ENCODE measurements around the gene EPHA1. TPM values are rescaled to one million over a fixed set of nuclear protein-coding genes. Genes with fewer than 3 reads are reported as not detected.

The EPHA1 gene
- total RNA-seq, 4 donors from 2014 or later: 0.17 to 0.23 TPM; not detected in 2

GRCh38 chr7:143379611-143380259 is 28.9 kb downstream of the EPHA1 start:
- no peak for TF ChIP-seq POLR2AphosphoS5 (IDR thresholded peaks at IDR 0.05)
- TF ChIP-seq, protein P1, sequence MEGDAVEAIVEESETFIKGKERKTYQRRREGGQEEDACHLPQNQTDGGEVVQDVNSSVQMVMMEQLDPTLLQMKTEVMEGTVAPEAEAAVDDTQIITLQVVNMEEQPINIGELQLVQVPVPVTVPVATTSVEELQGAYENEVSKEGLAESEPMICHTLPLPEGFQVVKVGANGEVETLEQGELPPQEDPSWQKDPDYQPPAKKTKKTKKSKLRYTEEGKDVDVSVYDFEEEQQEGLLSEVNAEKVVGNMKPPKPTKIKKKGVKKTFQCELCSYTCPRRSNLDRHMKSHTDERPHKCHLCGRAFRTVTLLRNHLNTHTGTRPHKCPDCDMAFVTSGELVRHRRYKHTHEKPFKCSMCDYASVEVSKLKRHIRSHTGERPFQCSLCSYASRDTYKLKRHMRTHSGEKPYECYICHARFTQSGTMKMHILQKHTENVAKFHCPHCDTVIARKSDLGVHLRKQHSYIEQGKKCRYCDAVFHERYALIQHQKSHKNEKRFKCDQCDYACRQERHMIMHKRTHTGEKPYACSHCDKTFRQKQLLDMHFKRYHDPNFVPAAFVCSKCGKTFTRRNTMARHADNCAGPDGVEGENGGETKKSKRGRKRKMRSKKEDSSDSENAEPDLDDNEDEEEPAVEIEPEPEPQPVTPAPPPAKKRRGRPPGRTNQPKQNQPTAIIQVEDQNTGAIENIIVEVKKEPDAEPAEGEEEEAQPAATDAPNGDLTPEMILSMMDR (IDR thresholded peaks at IDR 0.05): no peak
- TF ChIP-seq EP300 (IDR thresholded peaks at IDR 0.05): no peak
- TF ChIP-seq POLR2A (IDR thresholded peaks at IDR 0.05; ENCODE audit: low read depth): no peak
- peaks cover 0 to 24% (median 10%) of the 10 kb centered on the region in 4 donors for H3K36me3 ChIP-seq
- intact Hi-C loops (cut with DNase I): loop anchor here (1.0 kb wide), 1 partner anchor 37 kb away; no protein-coding TSS in a partner anchor
- H3K27ac ChIP-seq (replicated peaks in 1 of 4): peak overlapping the region; percentile 100
- peak overlapping the region; percentile 74 to 99 (median 98) for H3K4me3 ChIP-seq
- no peaks in the 10 kb centered on the region for H3K27me3 ChIP-seq
- DNase-seq (ENCODE audit: extremely low spot score): no peak
- WGBS: 15% methylated on average over 15 of the region's 15 CpGs
- no peaks in the 10 kb centered on the region for H3K9me3 ChIP-seq
- H3K4me1 ChIP-seq: peaks cover 36 to 61% (median 53%) of the 10 kb centered on the region in 4 donors

GRCh38 chr7:143376396-143376795 is 32.3 kb downstream of the EPHA1 start:
- 77% methylated on average over 5 of the region's 5 CpGs for WGBS
- H3K4me1 ChIP-seq: peaks cover 11 to 32% (median 27%) of the 10 kb centered on the region in 4 donors
- H3K27ac ChIP-seq (replicated peaks in 1 of 4): no peak overlapping the region
- no peak for DNase-seq (ENCODE audit: extremely low spot score)
- TF ChIP-seq, protein P1 (IDR thresholded peaks at IDR 0.05): no peak
- TF ChIP-seq EP300 (IDR thresholded peaks at IDR 0.05): no peak
- no peak for TF ChIP-seq POLR2A (IDR thresholded peaks at IDR 0.05; ENCODE audit: low read depth)
- no peak for TF ChIP-seq POLR2AphosphoS5 (IDR thresholded peaks at IDR 0.05)
- no peak overlapping the region for H3K4me3 ChIP-seq
- H3K27me3 ChIP-seq: no peaks in the 10 kb centered on the region
- no peaks in the 10 kb centered on the region for H3K36me3 ChIP-seq
- no peaks in the 10 kb centered on the region for H3K9me3 ChIP-seq
- intact Hi-C loops (cut with DNase I): no loop called here

DNA sequence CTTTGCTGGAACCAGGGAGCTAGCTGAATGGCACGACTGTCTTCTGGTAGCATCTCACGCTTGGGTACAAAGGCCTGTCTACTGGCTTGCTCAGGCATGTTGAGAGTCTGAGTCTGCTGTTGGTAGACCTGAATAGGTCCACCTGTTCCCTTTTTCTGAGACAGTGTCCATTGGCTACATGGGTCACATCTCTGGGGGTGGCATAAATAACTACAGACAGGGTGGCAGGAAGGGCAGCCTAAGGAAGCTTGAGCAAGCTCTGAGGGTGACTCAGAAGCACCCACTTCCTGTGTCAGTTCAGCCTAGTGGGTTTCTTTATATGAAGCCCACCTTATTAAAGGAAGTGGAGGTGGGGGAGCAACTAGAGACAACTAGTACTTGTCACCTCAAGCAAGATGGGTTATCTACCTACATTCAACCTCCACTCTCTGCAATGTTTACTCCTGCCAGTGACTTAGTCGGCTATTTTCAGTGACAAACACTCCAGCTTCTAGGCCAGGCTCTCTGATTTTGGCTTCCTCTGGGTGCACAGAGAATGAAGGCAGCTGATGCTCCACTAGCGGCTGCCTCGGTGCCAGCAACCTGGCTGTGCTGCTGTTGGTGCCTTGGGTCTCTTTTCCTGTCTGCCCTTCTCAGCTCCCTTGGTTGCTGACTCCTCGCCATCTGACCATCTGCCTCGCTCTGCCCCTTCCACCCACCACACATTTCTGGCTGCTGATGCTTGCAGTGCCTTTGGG is 33.2 kb downstream of the EPHA1 start:
- TF ChIP-seq EP300 (IDR thresholded peaks at IDR 0.05) (no peak), POLR2A (IDR thresholded peaks at IDR 0.05; ENCODE audit: low read depth) (no peak), POLR2AphosphoS5 (IDR thresholded peaks at IDR 0.05) (no peak)
- TF ChIP-seq, protein P1 (IDR thresholded peaks at IDR 0.05): no peak
- WGBS: 81% methylated on average over 4 of the region's 7 CpGs
- H3K27ac ChIP-seq (replicated peaks in 1 of 4): peak overlapping the region in 1 of 4 donors; percentile 3
- no peaks in the 10 kb centered on the region for H3K36me3 ChIP-seq
- no peaks in the 10 kb centered on the region for H3K27me3 ChIP-seq
- H3K9me3 ChIP-seq: no peaks in the 10 kb centered on the region
- intact Hi-C loops (cut with DNase I): no loop called here
- no peak for DNase-seq (ENCODE audit: extremely low spot score)
- peaks cover 11 to 32% (median 27%) of the 10 kb centered on the region in 4 donors for H3K4me1 ChIP-seq
- no peak overlapping the region for H3K4me3 ChIP-seq

DNA sequence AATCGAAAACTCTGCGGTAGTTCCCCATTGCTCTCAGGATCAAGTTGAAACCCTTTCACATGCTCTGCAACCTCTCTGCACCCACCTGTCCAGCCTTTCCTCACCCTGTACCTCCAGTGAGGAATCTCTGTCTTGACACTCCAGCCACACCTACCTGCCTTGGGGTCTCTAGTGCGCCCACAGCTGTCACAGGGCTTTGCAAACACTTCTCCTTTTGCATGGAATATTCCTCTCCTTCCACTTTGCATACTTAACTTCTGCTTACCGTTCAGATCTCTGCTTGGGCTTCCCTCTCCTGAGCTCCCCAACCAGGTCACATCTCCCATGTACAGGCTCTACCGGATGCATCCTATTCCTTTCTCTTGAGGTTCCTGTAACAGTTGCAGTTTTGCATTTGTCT is 34.1 kb downstream of the EPHA1 start:
- Histone ChIP-seq H3K36me3 (no peaks in the 10 kb centered on the region), H3K27me3 (no peaks in the 10 kb centered on the region), H3K4me3 (no peak overlapping the region), H3K9me3 (no peaks in the 10 kb centered on the region), H3K27ac (replicated peaks in 1 of 4) (no peak overlapping the region), H3K4me1 (peaks cover 6 to 27% (median 22%) of the 10 kb centered on the region in 4 donors)
- TF ChIP-seq POLR2AphosphoS5 (IDR thresholded peaks at IDR 0.05) (no peak), EP300 (IDR thresholded peaks at IDR 0.05) (no peak), POLR2A (IDR thresholded peaks at IDR 0.05; ENCODE audit: low read depth) (no peak)
- 88% methylated on average over 5 of the region's 5 CpGs for WGBS
- DNase-seq (ENCODE audit: extremely low spot score): no peak
- intact Hi-C loops (cut with DNase I): no loop called here

DNA sequence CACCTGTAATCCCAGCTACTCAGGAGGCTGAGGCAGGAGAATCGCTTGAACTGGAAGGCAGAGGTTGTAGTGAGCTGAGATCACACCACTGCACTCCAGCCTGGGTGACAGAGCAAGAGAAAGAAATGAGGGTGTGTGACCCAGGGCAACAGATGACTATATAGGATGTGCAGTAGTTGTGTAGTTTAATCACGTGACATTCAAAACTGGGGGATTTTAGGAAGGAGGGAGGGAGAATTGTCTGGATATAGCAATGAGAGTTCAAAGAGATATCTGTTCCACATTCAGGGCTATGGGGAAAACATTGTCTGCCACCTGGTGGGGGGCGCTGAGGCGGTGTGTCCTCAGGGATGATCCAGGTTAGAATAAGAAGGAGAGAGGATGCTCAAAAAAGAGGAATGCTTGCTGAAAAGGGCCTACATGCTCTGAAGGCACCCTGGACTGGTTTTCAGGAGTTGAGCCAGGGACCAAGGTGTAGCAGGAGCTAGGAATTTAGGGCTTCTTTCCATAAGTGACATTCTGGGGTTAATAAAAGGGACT is 35.3 kb downstream of the EPHA1 start:
- Histone ChIP-seq H3K4me1 (peaks cover 0 to 15% (median 10%) of the 10 kb centered on the region in 4 donors), H3K27ac (replicated peaks in 1 of 4) (no peak overlapping the region), H3K36me3 (no peaks in the 10 kb centered on the region), H3K4me3 (no peak overlapping the region), H3K27me3 (no peaks in the 10 kb centered on the region), H3K9me3 (no peaks in the 10 kb centered on the region)
- TF ChIP-seq, protein P1 (IDR thresholded peaks at IDR 0.05): no peak
- TF ChIP-seq EP300 (IDR thresholded peaks at IDR 0.05): no peak
- TF ChIP-seq POLR2AphosphoS5 (IDR thresholded peaks at IDR 0.05): no peak
- TF ChIP-seq POLR2A (IDR thresholded peaks at IDR 0.05; ENCODE audit: low read depth): no peak
- intact Hi-C loops (cut with DNase I): no loop called here
- 86% methylated on average over 4 of the region's 4 CpGs for WGBS
- no peak for DNase-seq (ENCODE audit: extremely low spot score)
